ENCODE data around the gene FIP1L1. TPM values are rescaled to one million over a fixed set of nuclear protein-coding genes. Genes with fewer than 3 reads are reported as not detected.

Gene FIP1L1
- total RNA-seq, 1 experiment from 2014 or later: 44.8 TPM

GRCh38 chr4:53489279-53489889, 111.9 kb downstream of the FIP1L1 start:
- 0 out of 2 replicates have a peak, but pooled peaks cover 3% of the 10 kb centered on the region for H3K9me3 ChIP-seq (ENCODE audit: insufficient read depth, low read depth)
- no peaks in the 10 kb centered on the region for H3K4me1 ChIP-seq (replicated peaks; ENCODE audit: insufficient read depth)
- POLR2A ChIA-PET (ENCODE audit: unreplicated experiment): no interaction called here
- no peak overlapping the region for H2AFZ ChIP-seq
- intact Hi-C loops (cut with micrococcal nuclease; ENCODE audit: unreplicated experiment): no loop called here
- no peaks in the 10 kb centered on the region for H4K20me1 ChIP-seq (ENCODE audit: insufficient read depth)
- H3K36me3 ChIP-seq (ENCODE audit: low read depth): no peaks in the 10 kb centered on the region
- CTCF ChIA-PET: no interaction called here
- H3K79me2 ChIP-seq (ENCODE audit: low read depth): no peaks in the 10 kb centered on the region
- no peaks in the 10 kb centered on the region for H3F3A ChIP-seq (ENCODE audit: insufficient read depth, low read depth)
- no peak overlapping the region for H3K4me2 ChIP-seq
- no peaks in the 10 kb centered on the region for H3K9me2 ChIP-seq (ENCODE audit: insufficient read depth)
- no TSS peak for BruUV-seq (replicated peaks)
- no peak for TF ChIP-seq EZH2 (IDR thresholded peaks at IDR 0.05; ENCODE audit: low read depth)
- TF ChIP-seq, protein P1, sequence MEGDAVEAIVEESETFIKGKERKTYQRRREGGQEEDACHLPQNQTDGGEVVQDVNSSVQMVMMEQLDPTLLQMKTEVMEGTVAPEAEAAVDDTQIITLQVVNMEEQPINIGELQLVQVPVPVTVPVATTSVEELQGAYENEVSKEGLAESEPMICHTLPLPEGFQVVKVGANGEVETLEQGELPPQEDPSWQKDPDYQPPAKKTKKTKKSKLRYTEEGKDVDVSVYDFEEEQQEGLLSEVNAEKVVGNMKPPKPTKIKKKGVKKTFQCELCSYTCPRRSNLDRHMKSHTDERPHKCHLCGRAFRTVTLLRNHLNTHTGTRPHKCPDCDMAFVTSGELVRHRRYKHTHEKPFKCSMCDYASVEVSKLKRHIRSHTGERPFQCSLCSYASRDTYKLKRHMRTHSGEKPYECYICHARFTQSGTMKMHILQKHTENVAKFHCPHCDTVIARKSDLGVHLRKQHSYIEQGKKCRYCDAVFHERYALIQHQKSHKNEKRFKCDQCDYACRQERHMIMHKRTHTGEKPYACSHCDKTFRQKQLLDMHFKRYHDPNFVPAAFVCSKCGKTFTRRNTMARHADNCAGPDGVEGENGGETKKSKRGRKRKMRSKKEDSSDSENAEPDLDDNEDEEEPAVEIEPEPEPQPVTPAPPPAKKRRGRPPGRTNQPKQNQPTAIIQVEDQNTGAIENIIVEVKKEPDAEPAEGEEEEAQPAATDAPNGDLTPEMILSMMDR (conservative IDR thresholded peaks at IDR 0.05): no peak
- H3K27me3 ChIP-seq (ENCODE audit: insufficient read depth, low read depth): no peaks in the 10 kb centered on the region
- H3K27ac ChIP-seq: no peak overlapping the region
- H3K4me3 ChIP-seq: no peak overlapping the region
- DNase-seq: no peak

- H3K27me3 ChIP-seq (ENCODE audit: insufficient read depth, low read depth): no peaks in the 10 kb centered on the region
- ChIA-PET POLR2A (ENCODE audit: unreplicated experiment) (no interaction called here), CTCF (interaction anchor here (0.6 to 0.7 kb wide), 2 partner anchors 30 to 192 kb away, joined by 3 to 6 read pairs; no protein-coding TSS in a partner anchor)
- H3K4me2 ChIP-seq: no peak overlapping the region
- H4K20me1 ChIP-seq (ENCODE audit: insufficient read depth): no peaks in the 10 kb centered on the region
- H3K4me1 ChIP-seq (replicated peaks; ENCODE audit: insufficient read depth): no peaks in the 10 kb centered on the region
- H3K36me3 ChIP-seq (ENCODE audit: low read depth): no peaks in the 10 kb centered on the region
- no peak overlapping the region for H3K27ac ChIP-seq
- H3K9me3 ChIP-seq (ENCODE audit: insufficient read depth, low read depth): 0 out of 2 replicates have a peak, but pooled peaks cover 3% of the 10 kb centered on the region
- no peaks in the 10 kb centered on the region for H3F3A ChIP-seq (ENCODE audit: insufficient read depth, low read depth)
- TF ChIP-seq EZH2 (IDR thresholded peaks at IDR 0.05; ENCODE audit: low read depth): no peak
- TF ChIP-seq, protein P1 (conservative IDR thresholded peaks at IDR 0.05): no peak
- H2AFZ ChIP-seq: no peak overlapping the region
- intact Hi-C loops (cut with micrococcal nuclease; ENCODE audit: unreplicated experiment): loop anchor here (2.0 kb wide), 1 partner anchor 216 kb away; no protein-coding TSS in a partner anchor
- DNase-seq: no peak
- no peaks in the 10 kb centered on the region for H3K79me2 ChIP-seq (ENCODE audit: low read depth)
- no peaks in the 10 kb centered on the region for H3K9me2 ChIP-seq (ENCODE audit: insufficient read depth)
- BruUV-seq (replicated peaks): no TSS peak
- H3K4me3 ChIP-seq: no peak overlapping the region
Observed at GRCh38 chr4:53490161-53490956, 112.9 kb downstream of the FIP1L1 start.

DNA sequence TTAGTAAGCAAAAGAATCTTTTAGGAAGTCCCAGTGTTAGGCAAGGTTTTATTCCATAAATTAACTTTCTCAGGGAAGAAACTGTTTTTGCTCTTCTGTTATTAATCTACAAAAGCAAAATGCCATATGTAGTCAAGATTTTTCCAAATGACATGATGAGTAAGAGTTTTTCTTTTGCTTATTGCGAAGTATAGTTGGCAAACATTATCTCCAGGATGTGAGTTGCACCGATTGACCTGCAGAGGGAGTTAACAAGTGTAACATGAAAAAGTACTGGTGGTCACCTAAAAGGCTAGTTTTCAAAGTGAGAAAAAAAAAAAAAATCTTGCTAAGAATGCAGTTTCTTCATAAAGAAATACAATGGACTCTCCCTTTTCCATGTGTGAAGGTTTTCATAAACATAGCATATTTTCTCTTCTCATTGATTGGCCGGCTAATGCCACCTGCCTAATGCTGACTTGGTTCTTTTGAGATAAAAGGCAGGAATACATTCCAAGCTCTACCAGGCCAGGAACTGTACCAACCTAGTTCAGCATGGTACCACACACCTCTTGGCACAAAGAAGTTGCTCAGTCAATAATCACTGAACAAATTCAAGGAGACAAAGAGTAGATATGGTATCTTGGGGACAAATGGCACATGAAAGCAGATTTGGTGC, 113.7 kb downstream of the FIP1L1 start:
- Histone ChIP-seq H3K79me2 (ENCODE audit: low read depth) (no peaks in the 10 kb centered on the region), H3K27me3 (ENCODE audit: insufficient read depth, low read depth) (no peaks in the 10 kb centered on the region), H3K9me2 (ENCODE audit: insufficient read depth) (no peaks in the 10 kb centered on the region), H3K4me3 (no peak overlapping the region), H3F3A (ENCODE audit: insufficient read depth, low read depth) (no peaks in the 10 kb centered on the region), H3K9me3 (ENCODE audit: insufficient read depth, low read depth) (0 out of 2 replicates have a peak, but pooled peaks cover 3% of the 10 kb centered on the region), H3K4me1 (replicated peaks; ENCODE audit: insufficient read depth) (no peaks in the 10 kb centered on the region), H2AFZ (no peak overlapping the region), H3K27ac (no peak overlapping the region), H3K36me3 (ENCODE audit: low read depth) (no peaks in the 10 kb centered on the region), H4K20me1 (ENCODE audit: insufficient read depth) (no peaks in the 10 kb centered on the region), H3K4me2 (no peak overlapping the region)
- CTCF ChIA-PET: interaction anchor here (0.6 to 0.7 kb wide), 2 partner anchors 31 to 191 kb away, joined by 3 to 6 read pairs; no protein-coding TSS in a partner anchor
- BruUV-seq (replicated peaks): no TSS peak
- intact Hi-C loops (cut with micrococcal nuclease; ENCODE audit: unreplicated experiment): loop anchor here (2.0 kb wide), 1 partner anchor 216 kb away; no protein-coding TSS in a partner anchor
- peak in 1 of 2 experiments; percentile 65 for DNase-seq
- POLR2A ChIA-PET (ENCODE audit: unreplicated experiment): no interaction called here
- TF ChIP-seq, protein P1 (conservative IDR thresholded peaks at IDR 0.05): peak; percentile 65
- no peak for TF ChIP-seq EZH2 (IDR thresholded peaks at IDR 0.05; ENCODE audit: low read depth)
